K562 (cell line): ENCODE results near the gene CAST. TPM values are rescaled to one million over a fixed set of nuclear protein-coding genes. Genes with fewer than 3 reads are reported as not detected.

Experiments
- CBFB ChIP-seq: sonication (generic); formaldehyde crosslinking; IDR thresholded peaks from 2 replicates; pipeline ENCODE4 v1.4.0; 2020; ENCODE audit warnings: mild to moderate bottlenecking, missing genetic modification reagents
- KAT8 ChIP-seq: fragments of 450-650 bp; IDR thresholded peaks from 2 replicates; pipeline ENCODE4 v1.6.1; 2016; ENCODE audit warnings: low read depth, mild to moderate bottlenecking
- NR4A1 ChIP-seq, 2 experiments: fragments of 250-450 bp in 1 of 2; fragments of 450-650 bp in 1 of 2; sonication (Bioruptor Pico) in 1 of 2; IDR thresholded peaks; 2 replicates each; pipeline versions ENCODE4 v1.4.0 to v1.6.1; 2016 to 2020; ENCODE audit warnings: mild to moderate bottlenecking in 2 of 2, missing compliant biosample characterization in 1 of 2, missing genetic modification characterization in 1 of 2, moderate library complexity in 1 of 2
- SPI1 ChIP-seq: IDR thresholded peaks from 2 replicates; pipeline ENCODE4 v1.6.1; 2011; ENCODE audit warnings: low read depth, low read length, control low read depth, borderline replicate concordance
- polyA plus RNA-seq, 8 experiments: library from polyadenylated mRNA; depleted of rRNA in 4 of 8; stranded (reverse) in 5 of 8; unstranded in 3 of 8; fragments of >200 nt; fragmentation: Nextera tagmentation in 2 of 8; fragmentation: Illumina TruSeq in 1 of 8; extraction: Ambion mirVana in 2 of 8; extraction: Trizol in 1 of 8; gene quantifications; 2 replicates each; pipeline versions ENCODE4 v1.2.1 to v1.2.3, GENCODE V29; 2011 to 2014; ENCODE audit warnings: inconsistent platforms in 1 of 8, missing spikeins in 1 of 8
- total RNA-seq, 7 experiments: library from RNA; depleted of rRNA in 6 of 7; stranded (reverse); fragments of >200 nt in 6 of 7; fragmentation: Illumina TruSeq in 2 of 7; extraction: Trizol in 2 of 7; gene quantifications; 2 replicates each; pipeline versions ENCODE4 v1.2.1 to v1.2.3, GENCODE V29; 2011 to 2021; ENCODE audit warnings: low replicate concordance in 1 of 7
- TF ChIP-seq, protein P1 (sequence below): fragments of 450-650 bp; IDR thresholded peaks from 2 replicates; pipeline ENCODE4 v1.6.1; 2018; ENCODE audit not compliant: partially characterized antibody
- TF ChIP-seq, protein P2 (sequence below), 2 experiments: fragments of 450-650 bp in 1 of 2; sonication (generic) in 1 of 2; formaldehyde crosslinking in 1 of 2; IDR thresholded peaks in 1 of 2; conservative IDR thresholded peaks in 1 of 2; 2 replicates each; pipeline versions ENCODE4 v1.6.1 to v1.8.1; 2016 to 2023; ENCODE audit warnings: mild to moderate bottlenecking in 2 of 2, moderate library complexity in 2 of 2, inconsistent platforms in 1 of 2, missing genetic modification reagents in 1 of 2
- TF ChIP-seq, protein P3 (sequence below): sonication (generic); formaldehyde crosslinking; IDR thresholded peaks from 2 replicates; pipeline ENCODE4 v1.8.0; 2022; ENCODE audit warnings: mild to moderate bottlenecking, missing genetic modification reagents
- TF ChIP-seq, protein P4 (sequence below), 2 experiments: fragments of 450-650 bp; IDR thresholded peaks; 2 replicates each; pipeline ENCODE4 v1.6.1; 2016; ENCODE audit warnings: mild to moderate bottlenecking in 2 of 2, borderline replicate concordance in 1 of 2, low read depth in 1 of 2, moderate library complexity in 1 of 2

The CAST gene
- total and polyA plus RNA-seq, 9 of the 15 experiments (the other 6 are each of a cell fraction or from before 2014, with no cell fraction given), result 55.5 to 136 (median 86.1) TPM

DNA sequence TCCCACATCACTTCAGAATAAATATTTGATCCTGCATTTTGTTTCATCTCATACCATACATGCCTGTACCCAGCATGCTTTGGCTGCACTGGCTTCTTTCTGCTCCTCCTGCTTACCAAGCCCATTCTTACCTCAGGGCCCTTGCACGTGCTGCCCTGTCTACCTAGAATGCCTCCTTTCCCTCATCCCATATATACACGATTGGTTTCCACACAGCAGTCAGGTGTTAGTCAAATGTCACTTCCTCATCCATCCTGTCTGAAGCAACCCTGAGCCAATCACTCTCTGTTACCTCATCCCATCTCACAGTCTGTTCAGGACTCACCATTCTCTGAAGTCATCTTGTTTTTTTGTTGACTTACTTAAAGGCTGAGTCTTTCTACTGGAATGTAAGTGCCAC lies 30.3 kb downstream of the CAST start (continued):
- TF ChIP-seq NR4A1 (CRISPR knock-in tag; IDR thresholded peaks at IDR 0.05), result no peak
- no peak for TF ChIP-seq NR4A1 (tag; IDR thresholded peaks at IDR 0.05)
- TF ChIP-seq, protein P1, sequence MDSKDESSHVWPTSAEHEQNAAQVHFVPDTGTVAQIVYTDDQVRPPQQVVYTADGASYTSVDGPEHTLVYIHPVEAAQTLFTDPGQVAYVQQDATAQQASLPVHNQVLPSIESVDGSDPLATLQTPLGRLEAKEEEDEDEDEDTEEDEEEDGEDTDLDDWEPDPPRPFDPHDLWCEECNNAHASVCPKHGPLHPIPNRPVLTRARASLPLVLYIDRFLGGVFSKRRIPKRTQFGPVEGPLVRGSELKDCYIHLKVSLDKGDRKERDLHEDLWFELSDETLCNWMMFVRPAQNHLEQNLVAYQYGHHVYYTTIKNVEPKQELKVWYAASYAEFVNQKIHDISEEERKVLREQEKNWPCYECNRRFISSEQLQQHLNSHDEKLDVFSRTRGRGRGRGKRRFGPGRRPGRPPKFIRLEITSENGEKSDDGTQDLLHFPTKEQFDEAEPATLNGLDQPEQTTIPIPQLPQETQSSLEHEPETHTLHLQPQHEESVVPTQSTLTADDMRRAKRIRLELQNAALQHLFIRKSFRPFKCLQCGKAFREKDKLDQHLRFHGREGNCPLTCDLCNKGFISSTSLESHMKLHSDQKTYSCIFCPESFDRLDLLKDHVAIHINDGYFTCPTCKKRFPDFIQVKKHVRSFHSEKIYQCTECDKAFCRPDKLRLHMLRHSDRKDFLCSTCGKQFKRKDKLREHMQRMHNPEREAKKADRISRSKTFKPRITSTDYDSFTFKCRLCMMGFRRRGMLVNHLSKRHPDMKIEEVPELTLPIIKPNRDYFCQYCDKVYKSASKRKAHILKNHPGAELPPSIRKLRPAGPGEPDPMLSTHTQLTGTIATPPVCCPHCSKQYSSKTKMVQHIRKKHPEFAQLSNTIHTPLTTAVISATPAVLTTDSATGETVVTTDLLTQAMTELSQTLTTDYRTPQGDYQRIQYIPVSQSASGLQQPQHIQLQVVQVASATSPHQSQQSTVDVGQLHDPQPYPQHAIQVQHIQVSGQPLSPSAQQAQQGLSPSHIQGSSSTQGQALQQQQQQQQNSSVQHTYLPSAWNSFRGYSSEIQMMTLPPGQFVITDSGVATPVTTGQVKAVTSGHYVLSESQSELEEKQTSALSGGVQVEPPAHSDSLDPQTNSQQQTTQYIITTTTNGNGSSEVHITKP, result no peak
- TF ChIP-seq SPI1, result no peak
- TF ChIP-seq, protein P2, sequence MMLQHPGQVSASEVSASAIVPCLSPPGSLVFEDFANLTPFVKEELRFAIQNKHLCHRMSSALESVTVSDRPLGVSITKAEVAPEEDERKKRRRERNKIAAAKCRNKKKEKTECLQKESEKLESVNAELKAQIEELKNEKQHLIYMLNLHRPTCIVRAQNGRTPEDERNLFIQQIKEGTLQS (IDR thresholded peaks at IDR 0.05), result peak; percentile 74
- TF ChIP-seq, protein P2 (CRISPR knock-in tag; conservative IDR thresholded peaks at IDR 0.05), result no peak
- TF ChIP-seq, protein P3, sequence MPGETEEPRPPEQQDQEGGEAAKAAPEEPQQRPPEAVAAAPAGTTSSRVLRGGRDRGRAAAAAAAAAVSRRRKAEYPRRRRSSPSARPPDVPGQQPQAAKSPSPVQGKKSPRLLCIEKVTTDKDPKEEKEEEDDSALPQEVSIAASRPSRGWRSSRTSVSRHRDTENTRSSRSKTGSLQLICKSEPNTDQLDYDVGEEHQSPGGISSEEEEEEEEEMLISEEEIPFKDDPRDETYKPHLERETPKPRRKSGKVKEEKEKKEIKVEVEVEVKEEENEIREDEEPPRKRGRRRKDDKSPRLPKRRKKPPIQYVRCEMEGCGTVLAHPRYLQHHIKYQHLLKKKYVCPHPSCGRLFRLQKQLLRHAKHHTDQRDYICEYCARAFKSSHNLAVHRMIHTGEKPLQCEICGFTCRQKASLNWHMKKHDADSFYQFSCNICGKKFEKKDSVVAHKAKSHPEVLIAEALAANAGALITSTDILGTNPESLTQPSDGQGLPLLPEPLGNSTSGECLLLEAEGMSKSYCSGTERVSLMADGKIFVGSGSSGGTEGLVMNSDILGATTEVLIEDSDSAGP, result no peak
- TF ChIP-seq, protein P4, sequence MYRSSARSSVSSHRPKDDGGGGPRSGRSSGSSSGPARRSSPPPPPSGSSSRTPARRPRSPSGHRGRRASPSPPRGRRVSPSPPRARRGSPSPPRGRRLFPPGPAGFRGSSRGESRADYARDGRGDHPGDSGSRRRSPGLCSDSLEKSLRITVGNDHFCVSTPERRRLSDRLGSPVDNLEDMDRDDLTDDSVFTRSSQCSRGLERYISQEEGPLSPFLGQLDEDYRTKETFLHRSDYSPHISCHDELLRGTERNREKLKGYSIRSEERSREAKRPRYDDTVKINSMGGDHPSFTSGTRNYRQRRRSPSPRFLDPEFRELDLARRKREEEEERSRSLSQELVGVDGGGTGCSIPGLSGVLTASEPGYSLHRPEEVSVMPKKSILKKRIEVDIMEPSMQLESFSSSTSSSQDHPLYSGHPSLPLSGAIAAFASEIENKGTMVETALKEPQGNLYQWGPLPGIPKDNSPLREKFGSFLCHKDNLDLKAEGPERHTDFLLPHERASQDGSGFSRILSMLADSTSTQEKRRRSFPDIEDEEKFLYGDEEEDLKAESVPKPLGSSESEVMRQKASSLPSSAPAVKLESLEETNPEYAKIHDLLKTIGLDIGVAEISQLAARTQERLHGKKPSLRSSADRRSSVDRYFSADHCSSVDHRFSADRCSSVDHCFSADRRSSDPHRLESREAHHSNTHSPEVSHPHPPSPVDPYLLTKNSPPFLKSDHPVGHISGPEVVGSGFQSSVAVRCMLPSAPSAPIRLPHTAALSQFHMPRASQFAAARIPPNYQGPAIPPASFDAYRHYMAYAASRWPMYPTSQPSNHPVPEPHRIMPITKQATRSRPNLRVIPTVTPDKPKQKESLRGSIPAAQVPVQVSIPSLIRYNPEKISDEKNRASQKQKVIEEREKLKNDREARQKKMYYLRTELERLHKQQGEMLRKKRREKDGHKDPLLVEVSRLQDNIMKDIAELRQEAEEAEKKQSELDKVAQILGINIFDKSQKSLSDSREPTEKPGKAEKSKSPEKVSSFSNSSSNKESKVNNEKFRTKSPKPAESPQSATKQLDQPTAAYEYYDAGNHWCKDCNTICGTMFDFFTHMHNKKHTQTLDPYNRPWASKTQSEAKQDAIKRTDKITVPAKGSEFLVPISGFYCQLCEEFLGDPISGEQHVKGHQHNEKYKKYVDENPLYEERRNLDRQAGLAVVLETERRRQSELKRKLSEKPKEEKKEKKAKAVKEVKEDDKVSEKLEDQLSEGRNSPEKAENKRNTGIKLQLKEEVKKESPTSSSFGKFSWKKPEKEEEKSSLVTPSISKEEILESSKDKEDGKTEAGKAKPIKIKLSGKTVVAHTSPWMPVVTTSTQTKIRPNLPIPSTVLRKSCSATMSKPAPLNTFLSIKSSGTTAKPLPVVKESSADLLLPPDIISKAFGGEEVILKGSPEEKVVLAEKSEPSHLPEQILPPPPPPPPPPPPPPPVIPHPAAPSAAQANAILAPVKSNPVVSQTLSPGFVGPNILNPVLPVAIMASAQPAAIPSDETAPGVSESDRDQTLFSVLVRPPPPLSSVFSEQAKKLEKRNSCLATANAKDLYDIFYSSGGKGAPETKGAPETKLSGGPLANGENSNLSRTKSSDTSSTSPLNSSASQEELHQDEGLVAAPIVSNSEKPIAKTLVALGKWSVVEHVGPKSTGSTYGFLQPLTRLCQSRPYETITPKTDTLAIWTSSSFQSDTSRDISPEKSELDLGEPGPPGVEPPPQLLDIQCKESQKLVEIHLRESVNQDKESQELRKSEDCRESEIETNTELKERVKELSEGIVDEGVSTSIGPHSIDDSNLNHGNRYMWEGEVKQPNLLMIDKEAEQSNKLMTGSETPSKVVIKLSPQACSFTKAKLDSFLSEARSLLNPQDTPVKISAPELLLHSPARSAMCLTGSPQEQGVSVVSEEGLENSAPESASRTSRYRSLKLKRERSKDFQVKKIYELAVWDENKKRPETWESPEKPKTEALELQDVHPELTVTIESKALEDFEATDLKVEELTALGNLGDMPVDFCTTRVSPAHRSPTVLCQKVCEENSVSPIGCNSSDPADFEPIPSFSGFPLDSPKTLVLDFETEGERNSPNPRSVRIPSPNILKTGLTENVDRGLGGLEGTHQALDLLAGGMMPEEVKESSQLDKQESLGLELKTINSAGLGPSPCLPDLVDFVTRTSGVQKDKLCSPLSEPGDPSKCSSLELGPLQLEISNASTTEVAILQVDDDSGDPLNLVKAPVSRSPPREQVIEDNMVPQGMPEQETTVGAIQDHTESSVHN (IDR thresholded peaks at IDR 0.05; ENCODE audit: borderline replicate concordance in 1 of 2, low read depth in 1 of 2), result peak in 1 of 2 experiments; percentile 49; a peak in 1 of 4 replicates
- no peak for TF ChIP-seq KAT8
- no peak for TF ChIP-seq CBFB
